ENCODE measurements around the gene SNRNP25.

Gene SNRNP25

GRCh38 chr16:104928-105327 lies 51.3 kb downstream of the SNRNP25 start:
- no peak for DNase-seq

GRCh38 chr16:105521-105920 lies 51.9 kb downstream of the SNRNP25 start:
- no peak for DNase-seq

GRCh38 chr16:106623-107324 lies 53.1 kb downstream of the SNRNP25 start:
- peak in 8 of 14 donors; percentile 31 to 60 (median 40) for DNase-seq

Data from C1 segment of cervical spinal cord (tissue), 14 donors.